ENCODE measurements around the gene GDI1. TPM values are rescaled to one million over a fixed set of nuclear protein-coding genes. Genes with fewer than 3 reads are reported as not detected.

GDI1 gene
- polyA plus RNA-seq, 2 donors: 46.4 to 63.5 TPM

DNA sequence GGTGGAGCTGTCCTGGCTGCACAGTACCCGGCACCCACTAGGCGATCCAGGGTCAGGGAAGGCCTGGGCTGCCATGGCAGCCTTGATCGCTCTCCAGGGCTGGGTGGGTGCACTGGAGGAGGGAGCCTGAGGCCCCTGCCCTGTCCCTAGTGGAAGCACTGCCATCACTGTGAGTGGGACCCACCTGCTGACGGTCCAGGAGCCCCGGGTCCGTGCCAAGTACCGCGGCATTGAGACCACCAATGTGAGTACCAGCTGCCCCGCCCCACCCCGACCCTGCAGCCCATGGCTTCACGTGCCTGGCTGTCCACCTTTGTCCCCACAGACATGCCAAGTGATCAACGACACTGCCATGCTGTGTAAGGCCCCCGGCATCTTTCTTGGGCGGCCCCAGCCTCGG is 30.0 kb downstream of the GDI1 start:
- Histone ChIP-seq H3K36me3 (ENCODE audit: control insufficient read depth in 2 of 2, insufficient read depth in 2 of 2, low read length in 1 of 2) (peaks cover 0 to 64% of the 10 kb centered on the region in 2 donors), H3K4me3 (ENCODE audit: low read depth in 1 of 2, low read length in 2 of 2) (no peak overlapping the region), H3K27ac (ENCODE audit: low read depth in 2 of 2, low read length in 1 of 2) (no peak overlapping the region), H3K27me3 (ENCODE audit: control insufficient read depth in 1 of 2, insufficient read depth in 2 of 2, low read length in 2 of 2) (no peaks in the 10 kb centered on the region), H3K4me1 (ENCODE audit: control insufficient read depth in 2 of 2, insufficient read depth in 2 of 2, low read length in 1 of 2) (no peaks in the 10 kb centered on the region), H3K9me3 (ENCODE audit: control insufficient read depth in 2 of 2, insufficient read depth in 1 of 2, low read depth in 1 of 2, low read length in 1 of 2) (peaks cover 0 to 2% of the 10 kb centered on the region in 2 donors)
- 94 to 97% methylated on average over 15 of the region's 15 CpGs for WGBS, 2 donors

DNA sequence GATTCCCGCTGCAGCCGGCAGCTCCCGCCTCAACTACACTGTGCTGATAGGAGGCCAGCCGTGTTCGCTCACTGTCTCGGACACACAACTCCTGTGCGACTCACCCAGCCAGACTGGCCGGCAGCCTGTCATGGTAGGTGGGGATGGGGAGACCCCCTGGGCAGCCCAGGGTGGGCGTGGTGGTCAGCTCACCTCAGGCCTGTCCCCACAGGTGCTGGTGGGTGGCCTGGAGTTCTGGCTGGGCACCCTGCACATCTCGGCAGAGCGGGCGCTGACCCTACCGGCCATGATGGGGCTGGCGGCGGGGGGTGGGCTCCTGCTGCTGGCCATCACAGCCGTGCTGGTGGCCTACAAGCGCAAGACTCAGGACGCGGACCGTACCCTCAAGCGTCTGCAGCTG is 30.6 kb downstream of the GDI1 start:
- no peak overlapping the region for H3K4me3 ChIP-seq (ENCODE audit: low read depth in 1 of 2, low read length in 2 of 2)
- peaks cover 0 to 60% of the 10 kb centered on the region in 2 donors for H3K36me3 ChIP-seq (ENCODE audit: control insufficient read depth in 2 of 2, insufficient read depth in 2 of 2, low read length in 1 of 2)
- no peaks in the 10 kb centered on the region for H3K4me1 ChIP-seq (ENCODE audit: control insufficient read depth in 2 of 2, insufficient read depth in 2 of 2, low read length in 1 of 2)
- no peaks in the 10 kb centered on the region for H3K27me3 ChIP-seq (ENCODE audit: control insufficient read depth in 1 of 2, insufficient read depth in 2 of 2, low read length in 2 of 2)
- WGBS, 2 donors: 95 to 96% methylated on average over 11 to 21 of the region's 21 CpGs
- peaks cover 0 to 2% of the 10 kb centered on the region in 2 donors for H3K9me3 ChIP-seq (ENCODE audit: control insufficient read depth in 2 of 2, insufficient read depth in 1 of 2, low read depth in 1 of 2, low read length in 1 of 2)
- no peak overlapping the region for H3K27ac ChIP-seq (ENCODE audit: low read depth in 2 of 2, low read length in 1 of 2)

DNA sequence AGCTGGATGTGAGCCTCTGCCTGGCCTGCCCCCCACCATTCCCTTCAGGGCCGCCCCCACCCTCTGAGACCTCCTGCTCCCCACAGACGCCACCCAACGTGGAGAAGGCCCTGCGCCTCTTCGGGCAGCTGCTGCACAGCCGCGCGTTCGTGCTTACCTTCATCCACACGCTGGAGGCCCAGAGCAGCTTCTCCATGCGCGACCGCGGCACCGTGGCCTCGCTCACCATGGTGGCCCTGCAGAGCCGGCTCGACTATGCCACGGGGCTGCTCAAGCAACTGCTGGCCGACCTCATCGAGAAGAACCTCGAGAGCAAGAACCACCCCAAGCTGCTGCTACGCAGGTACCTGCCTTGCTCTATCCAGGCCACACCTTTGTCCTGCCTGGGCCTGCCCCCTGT is 31.3 kb downstream of the GDI1 start:
- 85 to 93% methylated on average over 22 to 23 of the region's 23 CpGs for whole genome bisulfite sequencing, 2 donors

DNA sequence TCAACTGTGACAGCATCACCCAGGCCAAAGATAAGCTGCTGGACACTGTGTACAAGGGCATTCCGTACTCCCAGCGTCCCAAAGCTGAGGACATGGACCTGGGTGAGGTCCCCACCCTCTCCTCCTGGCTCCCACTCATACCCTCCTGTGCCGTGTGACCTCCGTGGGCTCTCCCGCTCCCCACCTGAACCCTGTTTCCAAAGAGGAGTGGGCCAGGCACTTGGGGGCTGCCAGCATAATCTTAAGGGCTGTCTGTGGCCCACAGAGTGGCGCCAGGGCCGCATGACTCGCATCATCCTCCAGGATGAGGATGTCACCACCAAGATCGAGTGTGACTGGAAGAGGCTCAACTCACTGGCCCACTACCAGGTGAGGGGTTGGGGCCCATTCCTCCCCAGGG is 32.2 kb downstream of the GDI1 start:
- H3K9me3 ChIP-seq (ENCODE audit: control insufficient read depth in 2 of 2, insufficient read depth in 1 of 2, low read depth in 1 of 2, low read length in 1 of 2): no peaks in the 10 kb centered on the region
- 86 to 91% methylated on average over 9 of the region's 9 CpGs for WGBS, 2 donors
- H3K4me1 ChIP-seq (ENCODE audit: control insufficient read depth in 2 of 2, insufficient read depth in 2 of 2, low read length in 1 of 2): no peaks in the 10 kb centered on the region
- no peaks in the 10 kb centered on the region for H3K27me3 ChIP-seq (ENCODE audit: control insufficient read depth in 1 of 2, insufficient read depth in 2 of 2, low read length in 2 of 2)
- H3K36me3 ChIP-seq (ENCODE audit: control insufficient read depth in 2 of 2, insufficient read depth in 2 of 2, low read length in 1 of 2): peaks cover 0 to 54% of the 10 kb centered on the region in 2 donors
- H3K27ac ChIP-seq (ENCODE audit: low read depth in 2 of 2, low read length in 1 of 2): no peak overlapping the region
- H3K4me3 ChIP-seq (ENCODE audit: low read depth in 1 of 2, low read length in 2 of 2): no peak overlapping the region

More for the DNA sequence above, 31.3 kb downstream of the GDI1 start:
- Histone ChIP-seq H3K9me3 (ENCODE audit: control insufficient read depth in 2 of 2, insufficient read depth in 1 of 2, low read depth in 1 of 2, low read length in 1 of 2) (peaks cover 0 to 2% of the 10 kb centered on the region in 2 donors), H3K27me3 (ENCODE audit: control insufficient read depth in 1 of 2, insufficient read depth in 2 of 2, low read length in 2 of 2) (no peaks in the 10 kb centered on the region), H3K4me1 (ENCODE audit: control insufficient read depth in 2 of 2, insufficient read depth in 2 of 2, low read length in 1 of 2) (no peaks in the 10 kb centered on the region), H3K27ac (ENCODE audit: low read depth in 2 of 2, low read length in 1 of 2) (no peak overlapping the region), H3K4me3 (ENCODE audit: low read depth in 1 of 2, low read length in 2 of 2) (no peak overlapping the region), H3K36me3 (ENCODE audit: control insufficient read depth in 2 of 2, insufficient read depth in 2 of 2, low read length in 1 of 2) (peaks cover 0 to 56% of the 10 kb centered on the region in 2 donors)

DNA sequence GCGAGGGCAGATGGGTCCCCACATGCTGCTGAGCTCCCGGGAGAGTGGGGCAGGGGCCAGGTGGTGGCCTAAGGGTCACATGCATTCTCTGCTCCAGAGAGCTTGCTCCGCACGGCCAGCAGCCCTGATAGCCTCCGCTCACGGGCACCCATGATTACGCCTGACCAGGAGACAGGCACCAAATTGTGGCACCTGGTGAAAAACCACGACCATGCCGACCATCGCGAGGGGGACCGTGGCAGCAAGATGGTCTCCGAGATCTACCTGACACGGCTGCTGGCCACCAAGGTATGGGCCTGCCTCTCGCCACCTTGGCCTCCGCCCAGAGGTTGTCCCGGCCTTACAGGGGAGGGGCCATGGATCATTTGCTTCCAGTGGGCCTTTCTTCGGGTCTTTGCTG is 32.9 kb downstream of the GDI1 start:
- H3K4me3 ChIP-seq (ENCODE audit: low read depth in 1 of 2, low read length in 2 of 2): no peak overlapping the region
- H3K36me3 ChIP-seq (ENCODE audit: control insufficient read depth in 2 of 2, insufficient read depth in 2 of 2, low read length in 1 of 2): peaks cover 0 to 50% of the 10 kb centered on the region in 2 donors
- no peaks in the 10 kb centered on the region for H3K9me3 ChIP-seq (ENCODE audit: control insufficient read depth in 2 of 2, insufficient read depth in 1 of 2, low read depth in 1 of 2, low read length in 1 of 2)
- 92 to 94% methylated on average over 18 of the region's 18 CpGs for WGBS, 2 donors
- no peak overlapping the region for H3K27ac ChIP-seq (ENCODE audit: low read depth in 2 of 2, low read length in 1 of 2)
- H3K27me3 ChIP-seq (ENCODE audit: control insufficient read depth in 1 of 2, insufficient read depth in 2 of 2, low read length in 2 of 2): no peaks in the 10 kb centered on the region
- no peaks in the 10 kb centered on the region for H3K4me1 ChIP-seq (ENCODE audit: control insufficient read depth in 2 of 2, insufficient read depth in 2 of 2, low read length in 1 of 2)

DNA sequence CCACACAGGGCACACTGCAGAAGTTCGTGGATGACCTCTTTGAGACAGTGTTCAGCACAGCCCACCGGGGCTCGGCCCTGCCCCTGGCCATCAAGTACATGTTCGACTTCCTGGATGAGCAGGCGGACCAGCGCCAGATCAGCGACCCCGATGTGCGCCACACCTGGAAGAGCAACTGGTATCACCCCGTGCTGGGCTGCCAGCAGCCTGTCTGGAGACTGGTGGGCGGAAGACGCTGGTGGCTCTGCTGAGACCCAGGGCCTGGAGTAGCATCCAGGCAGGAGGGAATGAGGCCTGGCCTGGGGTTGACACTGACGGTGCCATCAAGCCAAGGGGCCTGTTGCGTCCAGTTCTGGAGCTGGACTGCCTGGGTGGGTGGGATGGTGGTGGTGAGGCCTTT is 33.5 kb downstream of the GDI1 start:
- Histone ChIP-seq H3K27ac (ENCODE audit: low read depth in 2 of 2, low read length in 1 of 2) (no peak overlapping the region), H3K4me1 (ENCODE audit: control insufficient read depth in 2 of 2, insufficient read depth in 2 of 2, low read length in 1 of 2) (no peaks in the 10 kb centered on the region), H3K4me3 (ENCODE audit: low read depth in 1 of 2, low read length in 2 of 2) (no peak overlapping the region), H3K27me3 (ENCODE audit: control insufficient read depth in 1 of 2, insufficient read depth in 2 of 2, low read length in 2 of 2) (no peaks in the 10 kb centered on the region), H3K9me3 (ENCODE audit: control insufficient read depth in 2 of 2, insufficient read depth in 1 of 2, low read depth in 1 of 2, low read length in 1 of 2) (no peaks in the 10 kb centered on the region), H3K36me3 (ENCODE audit: control insufficient read depth in 2 of 2, insufficient read depth in 2 of 2, low read length in 1 of 2) (peaks cover 0 to 46% of the 10 kb centered on the region in 2 donors)
- 90 to 91% methylated on average over 14 of the region's 14 CpGs for WGBS, 2 donors

DNA sequence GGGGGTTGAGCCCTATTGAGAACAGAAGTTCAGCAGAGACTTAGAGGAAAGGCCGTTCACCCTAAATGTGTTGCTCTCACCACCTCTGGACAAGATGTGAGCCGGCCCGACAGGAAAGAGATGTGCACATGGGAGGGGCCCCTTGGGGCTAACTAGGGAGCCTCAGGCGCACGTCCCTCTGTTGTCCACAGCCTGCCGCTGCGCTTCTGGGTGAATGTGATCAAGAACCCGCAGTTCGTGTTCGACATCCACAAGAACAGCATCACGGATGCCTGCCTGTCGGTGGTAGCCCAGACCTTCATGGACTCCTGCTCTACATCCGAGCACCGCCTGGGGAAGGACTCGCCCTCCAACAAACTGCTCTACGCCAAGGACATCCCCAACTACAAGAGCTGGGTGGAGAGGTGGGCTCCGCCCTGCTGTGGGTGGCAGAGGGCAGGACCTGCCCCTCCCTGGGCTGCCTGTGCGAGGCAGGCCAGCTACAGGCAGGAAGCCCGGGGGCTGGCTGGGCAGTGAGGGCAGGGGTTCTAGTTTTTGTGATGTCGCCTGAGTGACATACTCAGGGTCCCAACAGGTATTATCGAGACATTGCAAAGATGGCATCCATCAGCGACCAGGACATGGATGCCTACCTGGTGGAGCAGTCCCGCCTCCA is 34.1 kb downstream of the GDI1 start:
- H3K27me3 ChIP-seq (ENCODE audit: control insufficient read depth in 1 of 2, insufficient read depth in 2 of 2, low read length in 2 of 2): no peaks in the 10 kb centered on the region
- WGBS, 2 donors: 87 to 90% methylated on average over 22 to 23 of the region's 23 CpGs

DNA sequence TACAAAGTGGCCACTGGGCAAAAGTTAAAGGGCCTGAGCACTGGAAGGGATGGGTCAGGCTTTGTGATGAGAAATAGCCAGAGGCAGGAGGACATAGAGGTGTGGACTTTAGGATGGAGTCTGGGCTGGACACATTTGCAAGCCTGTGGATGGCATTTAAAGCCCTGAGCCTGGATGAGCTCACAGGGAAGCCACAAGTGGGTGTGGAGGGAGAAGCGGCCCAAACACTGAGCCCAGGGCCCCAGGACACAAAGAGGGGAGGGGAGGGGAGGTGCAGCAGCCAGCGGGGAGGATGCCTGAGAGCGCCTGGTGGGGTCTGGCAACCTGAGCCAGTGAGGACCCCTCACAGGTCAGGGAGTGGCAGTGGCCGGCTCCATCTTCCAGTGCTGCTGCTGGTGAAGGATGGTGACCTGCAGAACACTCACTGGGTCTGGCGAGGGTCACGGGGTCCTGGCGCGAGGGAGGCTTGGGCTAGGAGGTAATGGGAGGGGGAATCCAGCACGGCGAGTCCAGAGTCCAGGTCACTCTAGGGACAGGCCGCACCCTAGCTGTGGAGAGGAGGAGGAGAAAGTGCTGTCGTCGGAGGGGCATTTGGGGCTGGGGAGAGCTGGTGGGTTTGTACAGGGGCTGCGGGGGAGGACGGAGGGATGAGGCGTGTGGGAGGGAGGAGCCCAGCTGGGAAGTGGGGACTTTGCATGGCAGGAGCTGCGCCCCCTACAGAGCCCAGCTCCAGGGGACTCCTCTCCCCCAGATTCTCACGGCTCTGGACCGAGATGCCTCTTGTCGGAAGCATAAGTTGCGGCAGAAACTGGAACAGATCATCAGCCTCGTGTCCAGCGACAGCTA is 35.1 kb downstream of the GDI1 start:
- peaks cover 0 to 2% of the 10 kb centered on the region in 2 donors for H3K9me3 ChIP-seq (ENCODE audit: control insufficient read depth in 2 of 2, insufficient read depth in 1 of 2, low read depth in 1 of 2, low read length in 1 of 2)
- no peaks in the 10 kb centered on the region for H3K4me1 ChIP-seq (ENCODE audit: control insufficient read depth in 2 of 2, insufficient read depth in 2 of 2, low read length in 1 of 2)
- no peak overlapping the region for H3K4me3 ChIP-seq (ENCODE audit: low read depth in 1 of 2, low read length in 2 of 2)
- no peak overlapping the region for H3K27ac ChIP-seq (ENCODE audit: low read depth in 2 of 2, low read length in 1 of 2)
- H3K27me3 ChIP-seq (ENCODE audit: control insufficient read depth in 1 of 2, insufficient read depth in 2 of 2, low read length in 2 of 2): no peaks in the 10 kb centered on the region
- peaks cover 0 to 37% of the 10 kb centered on the region in 2 donors for H3K36me3 ChIP-seq (ENCODE audit: control insufficient read depth in 2 of 2, insufficient read depth in 2 of 2, low read length in 1 of 2)
- 82 to 89% methylated on average over 23 of the region's 23 CpGs for WGBS, 2 donors

More for the DNA sequence above, 34.1 kb downstream of the GDI1 start:
- Histone ChIP-seq H3K4me3 (ENCODE audit: low read depth in 1 of 2, low read length in 2 of 2) (no peak overlapping the region), H3K4me1 (ENCODE audit: control insufficient read depth in 2 of 2, insufficient read depth in 2 of 2, low read length in 1 of 2) (no peaks in the 10 kb centered on the region), H3K36me3 (ENCODE audit: control insufficient read depth in 2 of 2, insufficient read depth in 2 of 2, low read length in 1 of 2) (peaks cover 0 to 40% of the 10 kb centered on the region in 2 donors), H3K9me3 (ENCODE audit: control insufficient read depth in 2 of 2, insufficient read depth in 1 of 2, low read depth in 1 of 2, low read length in 1 of 2) (no peaks in the 10 kb centered on the region), H3K27ac (ENCODE audit: low read depth in 2 of 2, low read length in 1 of 2) (no peak overlapping the region)

DNA sequence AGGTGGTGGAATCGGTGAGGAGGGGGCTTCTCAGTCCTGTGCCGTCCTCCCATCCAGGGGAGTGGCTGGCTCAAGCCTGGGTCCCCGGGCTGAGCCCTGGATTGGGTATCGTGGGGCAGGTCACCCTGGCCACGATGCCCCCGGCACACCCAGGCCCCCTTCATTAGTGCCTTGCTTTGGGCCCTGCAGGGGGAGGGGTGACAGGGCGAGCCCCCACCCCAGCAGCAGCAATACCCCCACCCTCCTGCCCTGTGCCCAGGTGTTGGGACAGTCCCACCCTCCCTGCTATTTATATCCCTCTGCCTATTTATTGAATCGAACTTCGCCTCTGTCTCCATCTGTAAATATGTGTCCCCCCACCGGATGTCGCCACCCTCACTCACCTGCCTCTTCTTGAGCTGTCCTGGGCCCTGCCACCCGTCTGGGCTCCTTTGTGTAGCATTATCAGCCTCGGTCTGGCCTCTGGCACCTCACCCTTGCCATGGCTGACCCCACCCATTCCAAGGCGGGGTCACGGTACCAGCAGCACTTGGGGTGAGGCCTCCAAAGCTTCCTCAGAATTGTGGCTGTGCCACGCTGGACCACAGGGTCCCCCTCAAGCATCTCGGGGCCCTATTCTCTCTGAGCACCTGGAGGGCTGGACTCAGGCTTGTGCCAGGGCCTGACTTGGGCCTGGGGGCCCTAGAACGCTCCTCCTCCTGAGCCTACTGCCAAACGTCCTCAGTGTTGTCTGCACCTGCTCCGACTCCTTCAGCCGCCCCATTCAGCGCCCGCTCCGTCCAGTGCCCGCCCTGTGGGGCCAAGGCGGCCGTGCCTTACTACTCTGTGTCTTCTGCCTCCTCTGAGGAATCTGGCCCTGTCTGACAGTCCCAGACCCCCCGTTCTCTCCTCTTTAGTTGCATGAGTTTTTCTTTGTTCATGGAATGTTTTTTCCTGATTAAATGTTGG is 36.0 kb downstream of the GDI1 start:
- H3K4me3 ChIP-seq (ENCODE audit: low read depth in 1 of 2, low read length in 2 of 2): no peak overlapping the region
- peaks cover 0 to 2% of the 10 kb centered on the region in 2 donors for H3K9me3 ChIP-seq (ENCODE audit: control insufficient read depth in 2 of 2, insufficient read depth in 1 of 2, low read depth in 1 of 2, low read length in 1 of 2)
- no peaks in the 10 kb centered on the region for H3K4me1 ChIP-seq (ENCODE audit: control insufficient read depth in 2 of 2, insufficient read depth in 2 of 2, low read length in 1 of 2)
- H3K27me3 ChIP-seq (ENCODE audit: control insufficient read depth in 1 of 2, insufficient read depth in 2 of 2, low read length in 2 of 2): no peaks in the 10 kb centered on the region
- H3K27ac ChIP-seq (ENCODE audit: low read depth in 2 of 2, low read length in 1 of 2): no peak overlapping the region
- WGBS, 2 donors: 71 to 75% methylated on average over 26 to 28 of the region's 28 CpGs
- peaks cover 0 to 31% of the 10 kb centered on the region in 2 donors for H3K36me3 ChIP-seq (ENCODE audit: control insufficient read depth in 2 of 2, insufficient read depth in 2 of 2, low read length in 1 of 2)

Measured in esophagus (tissue), 2 donors.